Ishikawa (cell line): ENCODE results near the gene ZMAT3.

Experiments
- CEBPB ChIP-seq: IDR thresholded peaks from 2 replicates; pipeline ENCODE4 v1.6.1; 2012
- EP300 ChIP-seq: IDR thresholded peaks from 2 replicates; pipeline ENCODE4 v1.6.1; 2012; ENCODE audit warnings: borderline replicate concordance
- FOXM1 ChIP-seq: IDR thresholded peaks from 2 replicates; pipeline ENCODE4 v1.6.1; 2012; ENCODE audit warnings: low read depth, borderline replicate concordance
- TAF1 ChIP-seq: IDR thresholded peaks from 2 replicates; pipeline ENCODE4 v1.6.1; 2012; ENCODE audit warnings: low read depth, mild to moderate bottlenecking
- TF ChIP-seq, protein P1 (sequence below): IDR thresholded peaks from 2 replicates; pipeline ENCODE4 v1.6.1; 2012
- TF ChIP-seq, protein P2 (sequence below): IDR thresholded peaks from 2 replicates; pipeline ENCODE4 v1.6.1; 2012; ENCODE audit warnings: low read depth, mild to moderate bottlenecking

DNA sequence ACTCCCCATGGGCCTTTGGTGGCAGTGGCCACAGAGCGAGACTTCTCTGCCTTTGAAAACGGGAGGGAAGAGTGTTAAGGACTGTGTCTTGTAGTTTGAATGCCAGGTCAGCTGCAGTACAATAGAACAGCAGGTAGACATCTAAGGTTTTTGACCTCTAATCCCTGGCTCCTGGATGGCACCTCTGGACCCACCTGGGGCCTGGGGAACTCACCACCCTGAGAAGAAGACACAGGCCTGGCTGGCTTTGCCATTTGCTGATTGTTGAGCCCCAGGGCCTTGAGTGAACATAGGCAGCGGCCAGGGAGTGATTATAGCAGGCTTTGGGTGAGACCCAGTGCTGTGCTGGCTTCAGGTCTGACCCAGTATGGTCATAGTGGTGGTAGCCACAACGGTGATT is 66.4 kb downstream of the ZMAT3 start:
- TF ChIP-seq TAF1, result no peak
- TF ChIP-seq, protein P1, sequence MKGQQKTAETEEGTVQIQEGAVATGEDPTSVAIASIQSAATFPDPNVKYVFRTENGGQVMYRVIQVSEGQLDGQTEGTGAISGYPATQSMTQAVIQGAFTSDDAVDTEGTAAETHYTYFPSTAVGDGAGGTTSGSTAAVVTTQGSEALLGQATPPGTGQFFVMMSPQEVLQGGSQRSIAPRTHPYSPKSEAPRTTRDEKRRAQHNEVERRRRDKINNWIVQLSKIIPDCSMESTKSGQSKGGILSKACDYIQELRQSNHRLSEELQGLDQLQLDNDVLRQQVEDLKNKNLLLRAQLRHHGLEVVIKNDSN, result no peak
- TF ChIP-seq, protein P2, sequence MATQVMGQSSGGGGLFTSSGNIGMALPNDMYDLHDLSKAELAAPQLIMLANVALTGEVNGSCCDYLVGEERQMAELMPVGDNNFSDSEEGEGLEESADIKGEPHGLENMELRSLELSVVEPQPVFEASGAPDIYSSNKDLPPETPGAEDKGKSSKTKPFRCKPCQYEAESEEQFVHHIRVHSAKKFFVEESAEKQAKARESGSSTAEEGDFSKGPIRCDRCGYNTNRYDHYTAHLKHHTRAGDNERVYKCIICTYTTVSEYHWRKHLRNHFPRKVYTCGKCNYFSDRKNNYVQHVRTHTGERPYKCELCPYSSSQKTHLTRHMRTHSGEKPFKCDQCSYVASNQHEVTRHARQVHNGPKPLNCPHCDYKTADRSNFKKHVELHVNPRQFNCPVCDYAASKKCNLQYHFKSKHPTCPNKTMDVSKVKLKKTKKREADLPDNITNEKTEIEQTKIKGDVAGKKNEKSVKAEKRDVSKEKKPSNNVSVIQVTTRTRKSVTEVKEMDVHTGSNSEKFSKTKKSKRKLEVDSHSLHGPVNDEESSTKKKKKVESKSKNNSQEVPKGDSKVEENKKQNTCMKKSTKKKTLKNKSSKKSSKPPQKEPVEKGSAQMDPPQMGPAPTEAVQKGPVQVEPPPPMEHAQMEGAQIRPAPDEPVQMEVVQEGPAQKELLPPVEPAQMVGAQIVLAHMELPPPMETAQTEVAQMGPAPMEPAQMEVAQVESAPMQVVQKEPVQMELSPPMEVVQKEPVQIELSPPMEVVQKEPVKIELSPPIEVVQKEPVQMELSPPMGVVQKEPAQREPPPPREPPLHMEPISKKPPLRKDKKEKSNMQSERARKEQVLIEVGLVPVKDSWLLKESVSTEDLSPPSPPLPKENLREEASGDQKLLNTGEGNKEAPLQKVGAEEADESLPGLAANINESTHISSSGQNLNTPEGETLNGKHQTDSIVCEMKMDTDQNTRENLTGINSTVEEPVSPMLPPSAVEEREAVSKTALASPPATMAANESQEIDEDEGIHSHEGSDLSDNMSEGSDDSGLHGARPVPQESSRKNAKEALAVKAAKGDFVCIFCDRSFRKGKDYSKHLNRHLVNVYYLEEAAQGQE, result no peak
- TF ChIP-seq EP300, result no peak
- TF ChIP-seq CEBPB, result no peak
- no peak for TF ChIP-seq FOXM1
